ENCODE results near the gene GPR62.

The GPR62 gene

DNA sequence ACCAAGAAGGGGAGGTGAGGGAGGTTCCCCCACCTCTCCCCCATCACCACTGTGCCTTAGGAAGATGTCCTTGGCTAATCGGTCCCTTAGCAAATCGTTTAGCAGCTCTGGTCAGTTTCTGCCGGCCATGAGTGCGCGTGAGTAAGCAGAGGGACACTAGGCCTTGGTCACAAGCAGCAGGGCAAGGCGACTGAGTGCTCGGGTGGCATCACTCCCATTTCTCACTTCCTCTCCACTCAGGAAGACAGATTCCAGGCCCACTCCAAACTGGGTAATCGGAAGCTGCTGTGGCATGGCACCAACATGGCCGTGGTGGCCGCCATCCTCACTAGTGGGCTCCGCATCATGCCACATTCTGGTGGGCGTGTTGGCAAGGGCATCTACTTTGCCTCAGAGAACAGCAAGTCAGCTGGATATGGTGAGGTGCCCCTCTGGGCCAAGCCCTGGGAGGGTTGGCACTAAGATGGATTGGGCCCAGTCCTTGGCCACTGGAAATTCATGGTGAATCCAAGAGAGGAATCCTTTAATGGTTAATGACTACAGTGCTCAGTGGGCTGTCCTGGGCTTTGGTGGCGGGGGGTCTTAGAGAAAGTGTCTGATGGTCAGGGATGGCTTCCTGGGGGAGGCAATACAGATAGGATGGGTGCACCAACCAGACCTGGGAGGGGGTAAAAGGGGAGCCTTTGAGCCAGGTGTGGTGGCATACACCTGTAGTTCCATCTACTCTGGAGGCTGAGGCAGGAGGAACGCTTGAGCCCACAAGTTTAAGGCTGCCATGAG is 9.1 kb upstream of the GPR62 start:
- no peak overlapping the region for H3K27ac ChIP-seq

DNA sequence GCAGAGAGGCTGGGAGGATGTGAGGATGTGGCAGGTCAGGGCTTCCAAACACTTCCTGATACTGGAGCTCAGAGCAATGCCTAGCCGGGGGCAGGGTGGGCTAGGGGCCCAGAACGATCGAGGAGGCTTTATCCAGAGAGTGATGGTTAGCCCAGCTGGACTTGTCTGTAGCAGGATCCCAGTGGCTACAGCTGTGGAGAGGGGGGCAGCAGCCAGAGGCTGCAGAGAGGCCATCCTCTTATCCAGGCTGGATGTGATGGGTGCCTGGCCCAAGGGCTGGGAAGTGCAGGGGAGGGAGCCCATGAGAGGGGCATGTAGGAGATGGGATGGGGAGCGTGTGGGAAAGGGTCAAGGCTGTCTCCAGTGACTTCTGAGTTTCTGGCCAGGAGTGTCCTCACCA is 8.4 kb upstream of the GPR62 start:
- TF ChIP-seq, protein P1, sequence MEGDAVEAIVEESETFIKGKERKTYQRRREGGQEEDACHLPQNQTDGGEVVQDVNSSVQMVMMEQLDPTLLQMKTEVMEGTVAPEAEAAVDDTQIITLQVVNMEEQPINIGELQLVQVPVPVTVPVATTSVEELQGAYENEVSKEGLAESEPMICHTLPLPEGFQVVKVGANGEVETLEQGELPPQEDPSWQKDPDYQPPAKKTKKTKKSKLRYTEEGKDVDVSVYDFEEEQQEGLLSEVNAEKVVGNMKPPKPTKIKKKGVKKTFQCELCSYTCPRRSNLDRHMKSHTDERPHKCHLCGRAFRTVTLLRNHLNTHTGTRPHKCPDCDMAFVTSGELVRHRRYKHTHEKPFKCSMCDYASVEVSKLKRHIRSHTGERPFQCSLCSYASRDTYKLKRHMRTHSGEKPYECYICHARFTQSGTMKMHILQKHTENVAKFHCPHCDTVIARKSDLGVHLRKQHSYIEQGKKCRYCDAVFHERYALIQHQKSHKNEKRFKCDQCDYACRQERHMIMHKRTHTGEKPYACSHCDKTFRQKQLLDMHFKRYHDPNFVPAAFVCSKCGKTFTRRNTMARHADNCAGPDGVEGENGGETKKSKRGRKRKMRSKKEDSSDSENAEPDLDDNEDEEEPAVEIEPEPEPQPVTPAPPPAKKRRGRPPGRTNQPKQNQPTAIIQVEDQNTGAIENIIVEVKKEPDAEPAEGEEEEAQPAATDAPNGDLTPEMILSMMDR (conservative IDR thresholded peaks at IDR 0.05), result no peak
- no peak overlapping the region for H3K27ac ChIP-seq

More for the DNA sequence above, 9.1 kb upstream of the GPR62 start:
- TF ChIP-seq, protein P1 (conservative IDR thresholded peaks at IDR 0.05), result no peak

DNA sequence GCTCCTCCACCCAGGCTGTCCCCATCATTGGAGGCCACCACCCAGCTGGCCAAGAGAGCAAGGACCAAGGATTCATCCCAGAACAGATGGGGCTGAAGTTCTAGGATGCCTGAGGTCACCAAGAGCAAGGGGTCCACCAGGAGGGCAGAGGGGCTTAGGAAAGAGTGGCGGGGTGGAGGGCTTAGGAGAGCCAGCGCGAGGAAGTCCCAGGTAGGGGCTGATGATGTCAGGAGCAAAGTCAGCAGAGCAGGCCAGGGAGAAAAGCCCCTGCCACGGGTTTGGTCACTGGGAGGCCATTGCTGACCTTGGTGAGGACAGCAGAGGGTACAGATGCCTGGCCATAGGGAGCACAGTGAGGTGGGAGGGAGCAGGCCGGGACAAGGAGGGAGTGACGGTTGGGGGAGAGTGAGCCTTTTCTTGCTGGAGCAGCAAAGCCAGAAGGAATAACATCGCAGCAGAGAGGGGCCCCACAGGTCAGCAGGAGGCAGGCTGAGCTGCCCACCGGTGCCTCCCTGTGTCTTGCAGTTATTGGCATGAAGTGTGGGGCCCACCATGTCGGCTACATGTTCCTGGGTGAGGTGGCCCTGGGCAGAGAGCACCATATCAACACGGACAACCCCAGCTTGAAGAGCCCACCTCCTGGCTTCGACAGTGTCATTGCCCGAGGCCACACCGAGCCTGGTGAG is 7.8 kb upstream of the GPR62 start:
- TF ChIP-seq, protein P1 (conservative IDR thresholded peaks at IDR 0.05), result no peak
- no peak overlapping the region for H3K27ac ChIP-seq

DNA sequence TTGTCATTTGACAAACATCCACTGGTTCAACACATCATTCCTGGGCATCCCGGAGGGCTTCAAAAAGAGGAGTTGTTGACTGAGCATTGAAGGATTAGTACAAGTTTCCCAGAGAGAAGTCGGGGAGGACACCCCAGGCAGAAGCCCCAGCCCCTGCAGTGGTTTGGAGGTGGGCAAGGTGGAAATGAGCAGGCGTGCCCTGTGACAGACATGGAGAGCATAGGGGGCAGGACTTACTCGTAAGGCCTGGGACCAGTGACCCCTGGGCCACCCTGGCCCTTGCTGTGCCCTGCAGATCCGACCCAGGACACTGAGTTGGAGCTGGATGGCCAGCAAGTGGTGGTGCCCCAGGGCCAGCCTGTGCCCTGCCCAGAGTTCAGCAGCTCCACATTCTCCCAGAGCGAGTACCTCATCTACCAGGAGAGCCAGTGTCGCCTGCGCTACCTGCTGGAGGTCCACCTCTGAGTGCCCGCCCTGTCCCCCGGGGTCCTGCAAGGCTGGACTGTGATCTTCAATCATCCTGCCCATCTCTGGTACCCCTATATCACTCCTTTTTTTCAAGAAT is 7.1 kb upstream of the GPR62 start:
- no peak overlapping the region for H3K27ac ChIP-seq
- TF ChIP-seq, protein P1 (conservative IDR thresholded peaks at IDR 0.05), result no peak

DNA sequence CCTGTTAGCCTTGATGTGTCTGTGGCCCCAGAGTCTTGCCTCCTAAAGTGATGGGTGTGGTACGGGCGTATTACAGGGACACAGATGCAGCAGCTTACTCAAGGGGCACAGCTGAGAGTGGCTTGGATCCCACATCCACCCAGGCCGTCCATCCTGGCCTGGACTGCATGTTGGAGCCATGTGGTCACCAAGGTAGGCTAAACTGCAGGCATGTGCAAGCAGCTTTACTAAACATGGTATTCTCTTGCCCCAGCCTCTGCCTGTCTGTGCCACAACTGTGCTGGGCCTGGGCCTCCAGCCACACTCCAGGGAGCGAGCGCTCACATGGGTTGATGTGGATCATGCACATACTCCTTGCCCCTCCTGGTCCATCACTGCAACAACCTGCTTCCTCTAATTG is 6.1 kb upstream of the GPR62 start:
- TF ChIP-seq, protein P1 (conservative IDR thresholded peaks at IDR 0.05), result no peak

DNA sequence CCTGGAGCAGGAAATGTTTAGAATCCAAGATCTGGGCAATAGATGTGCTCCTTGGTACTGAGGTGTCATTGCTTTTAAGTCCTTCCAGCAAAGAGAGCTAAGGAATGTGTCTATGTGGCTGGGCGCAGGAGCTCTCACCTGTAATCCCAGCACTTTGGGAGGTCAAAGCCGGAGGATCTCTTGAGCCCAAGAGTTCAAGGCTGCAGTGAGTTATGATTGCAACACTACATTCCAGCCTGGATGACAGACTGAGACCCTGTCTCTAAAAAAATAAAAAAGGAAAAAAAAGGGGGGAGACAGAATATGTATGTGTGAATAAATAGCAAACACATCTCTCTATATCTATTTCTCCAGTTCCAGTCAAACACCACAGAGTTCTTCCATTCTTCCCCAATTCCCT is 4.3 kb upstream of the GPR62 start:
- no peak overlapping the region for H3K27ac ChIP-seq
- TF ChIP-seq, protein P1 (conservative IDR thresholded peaks at IDR 0.05), result no peak

More for the DNA sequence above, 6.1 kb upstream of the GPR62 start:
- no peak overlapping the region for H3K27ac ChIP-seq

DNA sequence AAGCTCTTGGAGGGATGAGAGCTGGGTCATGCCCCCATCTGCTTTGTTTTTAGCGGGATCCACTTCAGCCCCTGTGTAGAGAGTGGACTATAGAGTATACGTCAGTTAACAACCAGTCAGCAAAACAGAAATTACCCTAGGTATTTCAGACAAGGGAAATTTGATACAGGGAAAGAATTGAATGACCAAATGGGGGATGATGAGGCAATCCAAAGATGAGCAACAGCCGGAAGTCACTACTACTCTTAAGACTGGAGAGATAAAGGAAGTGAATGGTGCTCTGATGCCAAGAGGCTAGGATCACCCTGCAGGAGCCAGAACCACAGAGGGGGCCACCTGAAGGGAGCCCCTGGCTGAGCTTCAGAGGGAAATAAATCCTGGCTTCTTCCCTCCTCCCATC is 1.7 kb upstream of the GPR62 start:
- H3K27ac ChIP-seq, result no peak overlapping the region
- TF ChIP-seq, protein P1 (conservative IDR thresholded peaks at IDR 0.05), result no peak

Data from VCaP (cell line).